HG03095 (cell line): ENCODE results near the gene ARHGAP28.
"Not testable (repeated sequence)": the region's sequence is repeated elsewhere in the genome, so short reads cannot be mapped to it uniquely, and the experiment has no call there.

Experiments
- ATAC-seq: cut with Tn5 transposase; IDR thresholded peaks from one replicate; pipeline ENCODE4 v1.9.1; 2021; ENCODE audit warnings: moderate library complexity; ENCODE audit not compliant: unreplicated experiment

The ARHGAP28 gene

DNA sequence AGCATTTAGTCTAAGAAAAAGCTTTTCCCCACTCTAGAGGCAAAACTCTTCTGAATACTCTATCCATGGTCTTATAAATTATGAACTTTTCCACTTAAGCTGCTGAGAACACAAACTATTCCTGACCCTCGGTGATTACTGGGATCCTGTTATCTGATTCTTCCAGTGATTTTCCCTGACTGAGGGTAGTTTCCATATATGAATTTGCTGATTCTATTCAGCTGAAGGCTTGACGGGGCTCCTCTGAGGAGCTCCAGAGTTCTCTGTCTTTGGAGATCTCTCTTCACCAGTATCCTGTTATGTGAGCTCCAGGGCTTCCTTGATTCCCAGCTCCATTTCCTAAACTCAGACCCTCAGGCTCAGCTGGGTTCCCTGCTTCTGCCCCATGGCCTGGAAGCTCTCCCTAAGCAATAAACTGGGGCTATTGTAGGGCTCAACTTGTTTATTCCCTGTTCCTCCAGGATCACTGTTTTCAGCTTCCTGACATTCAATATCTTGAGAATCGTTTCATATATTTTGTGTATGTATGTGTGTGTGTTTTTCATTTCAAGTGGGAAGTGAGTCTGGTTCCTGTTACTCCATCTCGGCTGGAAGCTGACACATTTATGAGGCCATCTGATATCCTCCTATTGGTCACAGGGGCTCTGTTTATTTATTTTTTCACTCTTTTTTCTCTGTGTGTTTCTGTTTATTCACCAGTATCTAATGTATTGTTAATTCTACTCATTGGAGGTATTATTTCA is 78.2 kb downstream of the ARHGAP28 start:
- no peak for ATAC-seq

DNA sequence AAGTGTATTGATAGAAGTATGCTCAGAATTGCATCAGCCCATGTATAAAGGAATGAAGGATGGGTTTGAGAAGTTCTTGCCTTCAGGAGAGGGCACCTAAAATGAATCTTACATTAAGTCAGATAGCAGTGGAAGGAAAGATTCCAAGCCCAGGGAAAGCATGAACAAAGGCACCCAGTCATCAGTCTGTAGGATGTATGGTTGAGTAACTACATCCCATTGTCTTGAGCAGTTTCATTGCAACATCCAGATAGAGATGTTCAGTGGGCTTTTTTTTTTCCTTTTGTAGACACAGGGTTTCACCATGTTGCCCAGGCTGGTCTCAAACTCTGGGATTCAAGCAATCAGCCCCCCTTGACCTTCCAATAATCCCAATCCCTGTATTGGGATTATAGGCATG is 80.7 kb downstream of the ARHGAP28 start:
- no peak for ATAC-seq

DNA sequence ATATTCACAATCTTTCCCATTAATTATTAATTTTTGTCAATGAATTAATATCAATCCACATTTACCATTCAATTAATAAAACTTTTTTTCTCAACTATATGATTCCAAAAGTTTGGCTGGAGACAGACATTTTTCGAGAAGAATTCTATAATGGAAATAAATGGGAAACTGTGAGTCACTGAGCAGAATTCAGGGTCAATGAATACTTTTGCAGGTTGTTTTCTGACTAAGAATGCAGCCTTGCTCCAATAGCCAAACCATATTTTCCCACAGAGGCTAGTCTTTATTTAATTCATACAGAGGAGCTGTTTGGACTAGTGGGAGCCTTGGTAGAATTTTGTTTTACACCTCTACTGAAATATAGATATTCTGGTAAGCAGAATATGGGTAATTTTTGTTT is 82.3 kb downstream of the ARHGAP28 start:
- ATAC-seq = no peak

DNA sequence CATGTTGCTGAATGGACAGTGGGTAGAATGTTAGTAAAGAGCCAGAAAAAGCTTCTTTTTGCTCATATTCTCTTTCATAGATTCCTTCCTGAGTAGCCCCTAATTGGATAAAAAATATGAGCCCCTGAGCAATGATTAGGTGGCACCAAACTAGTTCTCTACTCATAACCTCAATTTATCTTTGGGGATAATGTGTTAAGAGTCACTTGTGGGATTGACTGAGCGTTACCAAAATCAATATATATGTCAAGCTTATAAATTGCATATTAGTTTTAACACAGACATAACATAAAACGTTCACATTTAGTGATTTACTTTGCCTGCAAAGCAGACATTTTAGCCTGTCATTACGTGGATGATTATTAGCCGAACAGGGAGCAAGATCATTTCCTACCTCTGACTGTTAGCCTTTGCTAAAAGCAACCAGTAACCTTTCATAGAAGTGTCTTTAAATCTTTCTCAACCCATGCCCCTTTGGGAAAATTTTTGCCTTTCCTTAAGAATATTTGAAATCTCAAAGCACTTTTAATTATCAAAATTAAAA is 85.4 kb downstream of the ARHGAP28 start:
- no peak for ATAC-seq

DNA sequence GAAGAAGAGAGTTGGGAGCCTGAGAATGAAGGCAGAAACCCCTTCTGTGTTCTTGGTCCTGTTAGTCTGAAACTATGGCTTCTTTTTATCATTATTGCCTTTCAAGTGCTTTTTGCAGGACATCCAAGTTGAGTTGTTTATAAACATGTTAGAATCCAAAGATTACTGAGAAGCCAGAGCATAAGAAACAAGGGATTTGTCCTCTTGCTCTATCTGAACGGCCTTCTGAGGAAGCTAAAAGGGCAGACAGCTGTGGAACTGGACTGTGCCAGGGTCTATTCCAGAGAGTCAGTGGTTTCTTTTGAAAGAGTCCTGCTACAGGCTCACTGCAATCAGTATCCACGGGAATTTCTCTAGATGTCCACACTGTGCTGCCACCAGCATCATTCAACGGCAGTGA is 86.6 kb downstream of the ARHGAP28 start:
- no peak for ATAC-seq

DNA sequence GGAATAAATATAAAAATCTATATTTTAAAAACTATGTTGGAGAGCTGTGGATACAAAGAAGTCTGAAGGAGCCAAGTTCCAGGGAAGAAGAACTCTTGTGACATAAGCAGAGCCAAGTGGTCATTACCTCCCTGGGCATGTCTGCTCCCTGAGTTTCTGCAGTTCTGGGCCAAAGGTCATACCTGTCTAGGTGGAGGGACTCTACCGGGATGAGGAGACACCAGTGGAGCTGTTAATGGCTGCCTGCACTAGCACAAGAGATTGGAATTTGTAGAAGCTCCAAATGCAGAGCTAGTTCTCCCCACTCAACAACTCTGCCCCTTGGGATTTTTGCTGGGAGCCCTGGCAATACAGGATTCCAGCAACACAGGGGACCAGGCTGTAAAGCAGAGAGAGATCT is 89.8 kb downstream of the ARHGAP28 start:
- no peak for ATAC-seq

DNA sequence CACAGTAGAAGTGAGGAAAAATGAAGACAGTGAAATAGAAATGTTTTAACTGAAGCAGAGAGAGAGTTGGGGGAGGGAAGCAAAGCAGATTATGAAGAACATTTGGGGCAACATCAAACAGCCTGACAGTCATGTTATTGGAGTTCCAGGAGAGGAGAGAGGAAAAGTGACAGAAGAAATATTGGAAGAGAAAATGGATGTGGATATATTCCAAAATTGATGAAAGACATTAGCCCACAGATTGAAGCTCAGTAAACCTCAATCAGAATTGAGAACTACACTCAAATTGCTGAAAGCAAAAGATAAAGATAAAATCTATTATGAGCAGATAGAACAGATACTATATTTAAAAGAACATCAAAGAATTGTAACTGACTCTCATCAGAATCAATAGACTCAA is 90.8 kb downstream of the ARHGAP28 start:
- no peak for ATAC-seq

DNA sequence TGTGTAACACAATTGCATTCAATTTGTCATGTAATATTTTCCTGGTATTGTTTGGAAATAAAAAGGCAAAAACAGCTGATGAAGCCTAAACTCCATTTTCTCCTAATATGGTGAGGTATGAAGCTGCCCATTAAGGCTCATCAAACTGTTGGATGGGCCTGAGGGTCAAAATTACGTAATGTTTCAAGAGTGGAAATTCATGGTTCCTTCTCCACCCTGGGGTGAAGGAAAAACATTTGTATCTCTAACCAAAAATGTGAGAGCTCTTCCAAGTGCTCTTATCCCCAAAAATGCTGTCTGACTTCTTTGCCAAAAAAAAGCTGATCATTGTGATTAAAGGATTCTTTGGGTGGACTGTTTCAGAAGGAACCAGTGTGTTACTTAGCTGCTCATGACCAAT is 91.8 kb downstream of the ARHGAP28 start:
- ATAC-seq = no peak

DNA sequence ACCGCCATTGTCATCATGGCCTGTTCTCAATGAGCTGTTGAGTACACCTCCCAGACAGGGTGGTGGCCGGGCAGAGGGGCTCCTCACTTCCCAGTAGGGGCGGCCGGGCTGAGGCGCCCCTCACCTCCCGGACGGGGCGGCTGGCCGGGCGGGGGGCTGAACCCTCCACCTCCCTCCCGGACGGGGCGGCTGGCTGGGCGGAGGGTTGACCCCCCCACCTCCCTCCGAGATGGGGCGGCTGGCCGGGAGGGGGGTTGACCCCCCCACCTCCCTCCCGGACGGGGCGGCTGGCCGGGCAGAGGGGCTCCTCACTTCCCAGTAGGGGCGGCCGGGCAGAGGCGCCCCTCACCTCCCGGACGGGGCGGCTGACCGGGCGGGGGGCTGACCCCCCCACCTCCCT is 97.6 kb downstream of the ARHGAP28 start:
- not testable (repeated sequence) for ATAC-seq

DNA sequence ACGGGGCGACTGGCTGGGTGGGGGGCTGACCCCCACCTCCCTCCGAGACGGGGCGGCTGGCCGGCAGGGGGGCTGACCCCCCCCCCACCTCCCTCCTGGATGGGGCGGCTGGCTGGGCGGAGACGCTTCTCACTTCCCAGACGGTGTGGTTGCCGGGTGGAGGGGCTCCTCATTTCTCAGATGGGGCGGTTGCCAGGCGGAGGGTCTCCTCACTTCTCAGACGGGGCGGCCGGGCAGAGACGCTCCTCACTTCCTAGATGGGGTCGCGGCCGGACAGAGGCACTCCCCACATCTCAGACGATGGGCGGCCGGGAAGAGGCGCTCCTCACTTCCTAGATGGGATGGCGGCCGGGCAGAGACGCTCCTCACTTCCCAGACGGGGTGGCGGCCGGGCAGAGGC is 98.0 kb downstream of the ARHGAP28 start:
- ATAC-seq = not testable (repeated sequence)

DNA sequence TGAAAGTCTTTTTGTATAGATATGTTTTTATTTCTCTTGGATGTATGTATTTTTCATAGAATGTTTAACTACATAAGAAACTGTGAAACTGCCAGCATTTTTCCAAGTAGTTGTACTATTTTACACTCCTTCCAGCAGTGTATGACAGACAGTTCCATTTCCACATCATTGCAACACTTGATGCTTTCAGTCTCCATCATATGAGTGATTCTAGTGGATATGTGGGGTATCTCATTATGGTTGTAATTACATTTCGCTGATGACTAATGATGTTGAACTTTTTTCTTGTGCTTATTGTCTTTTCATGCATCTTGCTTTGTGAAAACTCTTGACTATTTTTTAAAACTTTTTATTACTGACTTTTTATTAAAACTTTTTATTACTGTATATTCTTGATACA is 101.4 kb downstream of the ARHGAP28 start:
- no peak for ATAC-seq

DNA sequence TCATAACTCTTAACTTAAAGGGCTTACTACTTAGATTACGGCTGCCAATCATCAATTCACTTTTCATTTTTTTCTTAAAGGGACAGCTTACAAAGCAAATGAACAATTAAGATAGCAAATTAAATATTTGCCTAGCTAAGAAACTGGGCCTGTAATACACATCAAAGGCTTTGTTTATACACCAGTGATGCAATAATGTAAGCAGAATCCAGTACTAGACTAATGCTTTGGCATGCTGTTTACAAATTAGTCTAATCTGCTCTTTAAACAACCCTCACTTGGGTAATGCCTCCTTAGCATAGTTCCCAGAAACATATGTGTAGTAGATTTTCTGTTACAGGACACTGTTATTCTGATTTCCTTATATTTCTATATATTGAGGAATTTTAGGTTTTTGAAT is 105.8 kb downstream of the ARHGAP28 start:
- ATAC-seq = no peak

DNA sequence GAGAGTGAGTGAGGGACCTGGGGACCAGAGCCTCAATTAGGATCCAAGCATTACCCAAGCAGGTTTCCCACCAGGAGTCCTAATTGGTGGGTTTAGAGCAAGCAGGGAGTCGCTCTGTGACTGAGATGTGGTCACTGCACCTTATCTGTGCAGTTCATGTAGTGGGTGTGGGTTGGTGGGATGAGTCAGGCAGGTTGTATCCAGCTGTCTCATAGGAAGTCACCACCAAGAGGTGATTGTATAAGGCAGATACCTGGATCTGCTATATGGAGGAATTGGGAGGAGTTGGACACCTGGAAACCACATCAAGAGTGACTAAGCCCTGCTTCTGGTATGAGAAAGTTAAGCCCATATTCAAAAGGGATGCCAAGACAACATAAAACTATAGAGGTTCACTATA is 106.8 kb downstream of the ARHGAP28 start:
- no peak for ATAC-seq

DNA sequence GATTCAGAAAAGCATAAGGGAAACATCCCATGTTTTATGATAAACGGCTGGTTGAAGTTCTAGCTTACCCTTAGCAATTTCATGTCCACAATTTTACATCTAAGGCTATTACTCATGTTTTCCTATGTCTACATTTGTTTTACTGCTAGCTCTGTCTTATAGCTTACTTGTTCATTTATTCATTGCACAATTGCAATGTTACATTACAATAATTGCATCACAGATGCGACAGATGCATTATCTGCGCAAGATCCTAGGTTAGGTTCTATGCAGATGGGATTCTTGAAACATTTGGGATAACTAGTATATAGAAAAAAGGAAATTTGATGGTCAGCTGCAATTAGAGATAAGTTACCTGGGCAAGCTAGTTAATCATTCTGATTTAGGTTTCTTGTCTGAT is 108.4 kb downstream of the ARHGAP28 start:
- no peak for ATAC-seq

DNA sequence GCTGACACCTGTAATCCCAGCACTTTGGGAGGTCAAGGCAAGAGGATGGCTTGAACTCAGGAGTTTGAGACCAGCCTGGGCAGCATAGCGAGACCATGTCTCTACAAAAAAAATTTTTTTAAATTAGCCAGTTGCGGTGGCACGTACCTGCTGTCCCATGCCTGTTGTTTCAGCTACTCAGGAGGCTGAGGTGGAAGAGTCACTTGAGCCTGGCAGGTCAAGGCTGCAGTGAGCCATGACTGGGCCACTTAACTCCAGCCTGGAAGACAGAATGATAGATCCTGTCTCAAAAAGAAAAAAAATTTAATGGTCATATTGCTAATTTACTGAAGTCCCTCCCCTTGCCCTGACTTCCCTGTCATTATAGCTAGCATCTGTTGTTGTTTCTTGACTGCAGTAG is 112.6 kb downstream of the ARHGAP28 start:
- ATAC-seq = no peak

DNA sequence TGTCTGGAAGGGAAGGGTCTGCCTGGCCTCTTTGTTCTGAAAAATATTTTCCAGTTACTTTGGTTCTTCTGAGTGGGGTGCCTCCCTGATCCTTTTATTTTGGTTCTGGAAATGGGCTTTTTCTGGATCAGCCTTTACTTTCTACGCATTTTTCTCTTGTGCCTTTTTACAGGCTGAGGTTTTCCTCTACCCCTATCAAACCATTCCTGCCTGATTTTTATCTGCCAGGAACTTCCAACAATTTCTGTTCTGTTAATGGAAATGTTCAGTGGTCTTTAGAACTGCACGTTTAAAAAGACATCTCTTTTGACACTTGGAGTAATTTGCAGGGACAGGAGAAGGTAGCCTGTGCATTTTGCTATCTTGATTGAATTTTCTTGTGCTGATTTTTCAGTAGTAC is 113.8 kb downstream of the ARHGAP28 start:
- no peak for ATAC-seq

DNA sequence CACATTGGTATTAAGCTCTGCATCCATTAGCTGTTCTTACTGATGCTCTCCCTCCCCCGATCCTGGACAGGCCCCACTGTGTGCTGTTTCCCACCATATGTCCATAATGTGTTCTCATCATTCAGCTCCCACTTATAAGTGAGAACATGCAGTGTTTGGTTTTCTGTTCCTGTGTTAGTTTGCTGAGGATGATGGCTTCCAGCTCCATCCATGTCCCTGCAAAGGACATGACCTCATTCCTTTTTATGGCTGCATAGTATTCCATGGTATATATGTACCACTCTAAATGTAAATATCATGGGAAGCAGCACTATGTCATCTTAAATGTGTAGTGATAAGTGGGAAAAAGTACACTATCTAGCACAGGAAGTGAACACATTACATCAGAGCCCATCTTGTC is 116.0 kb downstream of the ARHGAP28 start:
- ATAC-seq = not testable (repeated sequence)

DNA sequence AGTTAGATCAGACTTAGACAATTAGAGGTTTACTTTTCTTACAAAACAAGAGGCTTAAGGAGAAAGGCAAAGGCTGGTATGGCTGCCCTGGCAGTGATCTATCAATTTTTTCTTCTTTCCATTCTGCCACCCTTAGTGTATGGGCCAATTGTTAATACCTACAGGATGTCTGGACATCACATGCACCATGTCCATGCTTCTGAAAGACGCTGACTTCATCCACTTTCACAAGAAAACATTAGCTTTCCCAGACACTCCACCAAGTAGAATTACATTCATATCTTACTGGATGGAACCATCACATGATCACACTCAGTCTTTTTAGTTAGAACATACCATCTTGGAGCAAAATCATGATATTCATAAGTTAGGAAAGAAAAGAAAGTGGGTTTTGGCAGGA is 120.9 kb downstream of the ARHGAP28 start:
- no peak for ATAC-seq

DNA sequence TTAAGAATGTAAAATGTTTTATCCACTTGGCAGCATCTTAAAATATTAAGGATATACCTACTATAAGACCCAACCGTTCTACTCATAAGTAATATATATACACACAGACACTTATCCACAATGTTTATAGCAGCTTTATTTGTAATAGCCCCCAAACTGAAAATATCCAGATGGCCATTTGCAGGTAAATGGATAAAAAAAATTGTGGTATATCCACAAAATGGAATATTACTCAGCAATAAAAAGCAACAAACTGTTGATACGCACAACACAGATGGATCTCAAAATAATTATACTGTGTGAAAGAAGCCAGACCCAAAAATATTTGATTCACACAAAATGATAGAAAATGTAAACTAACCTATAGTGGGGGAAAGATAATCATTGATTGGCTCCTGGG is 122.0 kb downstream of the ARHGAP28 start:
- ATAC-seq = no peak

DNA sequence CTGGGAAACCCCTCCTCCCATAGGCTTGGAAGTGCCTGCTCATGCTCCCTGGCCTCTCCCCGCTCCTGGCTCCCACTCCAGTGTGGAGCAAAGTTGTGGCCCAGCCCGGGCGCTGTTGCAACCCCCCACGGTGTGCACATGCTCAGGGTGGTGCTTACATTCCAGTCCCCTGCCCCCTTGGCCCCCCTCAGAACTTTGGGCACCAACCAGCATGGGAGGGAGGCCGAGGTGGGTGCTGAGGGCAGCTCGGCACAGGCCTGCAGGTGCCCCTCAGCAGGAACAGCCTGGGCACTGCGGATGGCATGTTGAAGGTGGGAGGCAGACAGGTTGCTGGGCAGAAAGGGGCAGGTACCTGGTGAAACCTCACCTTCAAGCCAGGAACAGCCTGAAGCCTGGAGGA is 125.3 kb downstream of the ARHGAP28 start:
- no peak for ATAC-seq

DNA sequence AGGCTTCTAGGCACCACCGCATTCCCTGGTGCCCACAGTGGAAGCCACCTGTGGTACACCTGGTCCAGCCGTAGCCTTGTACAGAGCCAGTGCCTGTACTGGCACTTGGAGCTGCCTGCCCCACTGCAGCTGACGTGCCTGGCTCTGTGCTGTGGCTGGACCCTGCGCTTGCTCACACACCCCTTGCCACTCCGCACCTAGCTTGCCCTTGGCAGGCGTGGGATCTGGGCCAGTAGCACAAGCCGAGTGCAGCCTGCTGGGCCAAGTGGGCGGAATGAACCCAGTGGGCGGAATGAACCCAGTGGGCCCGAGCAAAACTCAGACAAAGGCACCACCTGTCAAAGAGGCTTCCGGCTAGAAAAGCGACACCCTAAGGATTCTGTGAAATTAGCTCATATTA is 126.3 kb downstream of the ARHGAP28 start:
- no peak for ATAC-seq

DNA sequence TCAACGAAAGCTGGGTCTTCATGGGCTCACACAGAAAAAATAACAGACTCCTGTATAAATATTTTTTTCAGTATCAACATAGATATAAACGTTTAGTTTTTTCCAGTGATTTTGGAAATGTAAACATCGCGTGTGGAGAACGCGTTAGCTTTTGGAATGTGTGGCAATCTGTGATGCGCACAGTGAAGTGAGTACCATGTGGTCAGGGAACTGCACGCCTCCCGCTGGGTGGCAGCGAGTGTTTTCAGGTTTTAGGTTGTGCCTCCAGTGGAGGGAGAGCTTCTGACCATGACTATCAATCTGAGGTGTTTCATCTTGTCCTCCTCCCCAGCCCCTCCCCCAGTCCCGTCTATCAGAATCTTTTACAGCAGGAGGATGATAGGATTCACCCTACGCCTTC is 127.8 kb downstream of the ARHGAP28 start:
- no peak for ATAC-seq
